Kidney epithelial cell (primary cell): ENCODE results near the gene CSDE1. TPM values are rescaled to one million over a fixed set of nuclear protein-coding genes. Genes with fewer than 3 reads are reported as not detected.

Experiments used
- DNase-seq: peaks from one replicate; pipeline ENCODE4 v3.0.0-alpha.2; 2010; ENCODE audit warnings: low read depth
- H3K27me3 ChIP-seq: 2 replicates; pipeline ENCODE4 v1.6.0; 2011; ENCODE audit warnings: low read length; ENCODE audit not compliant: control insufficient read depth, insufficient read depth
- H3K36me3 ChIP-seq: 2 replicates; pipeline ENCODE4 v1.5.1; 2011; ENCODE audit warnings: low read length; ENCODE audit not compliant: control insufficient read depth, insufficient read depth
- H3K4me3 ChIP-seq: 2 replicates; pipeline ENCODE4 v1.5.1; 2011; ENCODE audit warnings: low read depth, mild to moderate bottlenecking, control low read depth, low read length
- total RNA-seq: library from RNA; depleted of rRNA; stranded (reverse); fragments of >200 nt; gene quantifications from 2 replicates; pipeline ENCODE4 v1.2.3, GENCODE V29; 2015
- TF ChIP-seq, protein P1 (sequence below): IDR thresholded peaks from 2 replicates; pipeline ENCODE4 v1.5.1; 2011; ENCODE audit warnings: mild to moderate bottlenecking, moderate library complexity, low read length, control low read depth, inconsistent platforms; ENCODE audit not compliant: insufficient read depth, poor library complexity, severe bottlenecking

CSDE1 gene
- total RNA-seq, 1 donor from 2014 or later: 1,426 TPM

- DNase-seq: no peak
- H3K36me3 ChIP-seq: no peaks in the 10 kb centered on the region
- H3K27me3 ChIP-seq: no peaks in the 10 kb centered on the region
- H3K4me3 ChIP-seq: no peak within 1 kb of the TSS
- TF ChIP-seq, protein P1, sequence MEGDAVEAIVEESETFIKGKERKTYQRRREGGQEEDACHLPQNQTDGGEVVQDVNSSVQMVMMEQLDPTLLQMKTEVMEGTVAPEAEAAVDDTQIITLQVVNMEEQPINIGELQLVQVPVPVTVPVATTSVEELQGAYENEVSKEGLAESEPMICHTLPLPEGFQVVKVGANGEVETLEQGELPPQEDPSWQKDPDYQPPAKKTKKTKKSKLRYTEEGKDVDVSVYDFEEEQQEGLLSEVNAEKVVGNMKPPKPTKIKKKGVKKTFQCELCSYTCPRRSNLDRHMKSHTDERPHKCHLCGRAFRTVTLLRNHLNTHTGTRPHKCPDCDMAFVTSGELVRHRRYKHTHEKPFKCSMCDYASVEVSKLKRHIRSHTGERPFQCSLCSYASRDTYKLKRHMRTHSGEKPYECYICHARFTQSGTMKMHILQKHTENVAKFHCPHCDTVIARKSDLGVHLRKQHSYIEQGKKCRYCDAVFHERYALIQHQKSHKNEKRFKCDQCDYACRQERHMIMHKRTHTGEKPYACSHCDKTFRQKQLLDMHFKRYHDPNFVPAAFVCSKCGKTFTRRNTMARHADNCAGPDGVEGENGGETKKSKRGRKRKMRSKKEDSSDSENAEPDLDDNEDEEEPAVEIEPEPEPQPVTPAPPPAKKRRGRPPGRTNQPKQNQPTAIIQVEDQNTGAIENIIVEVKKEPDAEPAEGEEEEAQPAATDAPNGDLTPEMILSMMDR: no peak
These were observed 62.2 kb downstream of the CSDE1 start, which contains the start of gene AMPD1 for GRCh38 chr1:114695430-114696058. AMPD1 (minus strand) TSS chr1:114695546; CDS start chr1:114695471, 75 bp downstream.

GRCh38 chr1:114694540-114695310 is 63.1 kb downstream of the CSDE1 start:
- Histone ChIP-seq H3K27me3 (no peaks in the 10 kb centered on the region), H3K36me3 (no peaks in the 10 kb centered on the region), H3K4me3 (no peak overlapping the region)
- TF ChIP-seq, protein P1: no peak
- no peak for DNase-seq

DNA sequence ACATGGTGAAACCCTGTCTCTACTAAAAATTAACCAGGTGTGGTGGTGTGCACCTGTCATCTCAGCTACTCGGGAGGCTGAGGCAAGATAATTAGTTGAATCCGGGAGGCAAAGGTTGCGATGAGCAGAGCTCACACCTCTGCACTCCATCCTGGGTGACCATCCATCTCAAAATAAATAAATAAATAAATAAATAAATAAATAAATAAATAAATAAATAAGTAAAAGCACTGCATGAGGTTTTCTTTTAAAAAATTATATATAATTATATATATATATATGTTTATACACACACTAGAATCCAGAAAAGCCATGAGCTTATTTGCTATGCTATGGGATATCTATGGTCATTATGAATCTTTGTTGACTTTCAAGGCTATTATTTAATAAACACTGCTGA is 64.8 kb downstream of the CSDE1 start:
- TF ChIP-seq, protein P1: no peak
- no peak overlapping the region for H3K4me3 ChIP-seq
- DNase-seq: no peak
- H3K27me3 ChIP-seq: no peaks in the 10 kb centered on the region
- no peaks in the 10 kb centered on the region for H3K36me3 ChIP-seq

DNA sequence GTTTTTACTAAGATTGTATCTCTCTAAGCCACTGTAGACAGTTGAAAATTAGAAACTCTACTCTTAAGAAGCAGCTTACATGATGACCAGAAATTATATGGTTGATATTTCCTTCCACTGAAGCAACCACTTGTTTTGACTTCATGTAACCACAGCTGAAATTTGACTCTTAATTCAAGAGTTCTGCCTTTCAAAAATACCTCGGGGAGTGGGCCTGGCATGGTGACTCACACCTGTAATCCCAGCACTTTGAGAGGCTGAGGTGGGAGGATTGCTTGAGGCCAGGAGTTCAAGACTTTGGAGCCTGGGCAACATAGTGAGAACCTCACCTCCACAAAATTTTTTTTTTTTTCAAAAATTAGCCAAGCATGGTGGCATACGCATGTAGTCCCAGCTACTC is 66.7 kb downstream of the CSDE1 start:
- Histone ChIP-seq H3K27me3 (peaks cover 2% of the 10 kb centered on the region), H3K36me3 (no peaks in the 10 kb centered on the region), H3K4me3 (no peak overlapping the region)
- TF ChIP-seq, protein P1: no peak
- DNase-seq: no peak

DNA sequence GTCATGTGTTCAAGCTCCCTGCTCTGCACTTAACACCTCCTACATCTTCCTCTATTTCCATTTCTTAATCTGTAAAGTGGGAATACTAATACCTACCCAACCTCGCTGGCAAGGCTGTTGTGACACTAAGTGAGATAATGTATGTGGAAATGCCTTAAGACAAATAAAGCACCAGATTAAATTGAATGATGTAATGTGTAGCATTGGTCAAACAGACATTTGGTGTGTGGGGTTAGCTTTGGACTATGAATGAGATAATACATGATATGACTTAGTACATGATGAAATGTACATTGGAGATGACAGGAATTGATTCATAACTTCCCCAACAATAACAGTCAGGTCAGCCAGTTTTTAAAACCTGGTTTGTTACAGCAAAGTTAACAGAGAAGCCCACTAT is 67.6 kb downstream of the CSDE1 start:
- no peaks in the 10 kb centered on the region for H3K36me3 ChIP-seq
- DNase-seq: no peak
- H3K4me3 ChIP-seq: no peak overlapping the region
- peaks cover 2% of the 10 kb centered on the region for H3K27me3 ChIP-seq
- TF ChIP-seq, protein P1: no peak
